SK-N-SH treated with all-trans-retinoic acid at 6 μM for 48 hours (cell line): ENCODE measurements around the gene NFU1.

Experiments used
- ATAC-seq: fragments of 200-7000 bp; cut with Tn5 transposase; 3 replicates; pipeline ENCODE4 v1.9.1; 2020; ENCODE audit warnings: mild to moderate bottlenecking, moderate library complexity
- ARNTL ChIP-seq: fragments of 450-650 bp; formaldehyde crosslinking; IDR thresholded peaks from 2 replicates; pipeline ENCODE4 v1.5.0; 2020; ENCODE audit warnings: low read depth, mild to moderate bottlenecking, moderate library complexity, borderline replicate concordance
- BACH2 ChIP-seq: fragments of 250-450 bp; sonication (Bioruptor Pico); IDR thresholded peaks from 2 replicates; pipeline ENCODE4 v1.9.0; 2021; ENCODE audit warnings: mild to moderate bottlenecking, borderline replicate concordance
- CSDC2 ChIP-seq: fragments of 250-450 bp; sonication (Bioruptor Pico); IDR thresholded peaks from 2 replicates; pipeline ENCODE4 v1.5.0; 2020; ENCODE audit warnings: mild to moderate bottlenecking, moderate library complexity
- ESRRG ChIP-seq: fragments of 250-450 bp; sonication (Bioruptor Pico); IDR thresholded peaks from 2 replicates; pipeline ENCODE4 v1.6.1; 2021; ENCODE audit warnings: mild to moderate bottlenecking
- GLIS3 ChIP-seq: fragments of 250-450 bp; sonication (Bioruptor Pico); IDR thresholded peaks from 2 replicates; pipeline ENCODE4 v1.5.0; 2020; ENCODE audit warnings: mild to moderate bottlenecking, moderate library complexity
- ISL1 ChIP-seq: fragments of 250-450 bp; sonication (Bioruptor Pico); IDR thresholded peaks from 2 replicates; pipeline ENCODE4 v2.1.2; 2022; ENCODE audit warnings: mild to moderate bottlenecking, moderate library complexity
- OSR1 ChIP-seq: fragments of 250-450 bp; sonication (Bioruptor Pico); IDR thresholded peaks from 2 replicates; pipeline ENCODE4 v1.8.0; 2022; ENCODE audit warnings: moderate library complexity, mild to moderate bottlenecking, inconsistent platforms
- PATZ1 ChIP-seq: fragments of 250-450 bp; sonication (Bioruptor Pico); IDR thresholded peaks from 2 replicates; pipeline ENCODE4 v1.8.0; 2020; ENCODE audit warnings: mild to moderate bottlenecking, moderate library complexity, borderline replicate concordance
- POU6F1 ChIP-seq: fragments of 250-450 bp; sonication (Bioruptor Pico); IDR thresholded peaks from 2 replicates; pipeline ENCODE4 v1.8.0; 2021; ENCODE audit warnings: low read depth, mild to moderate bottlenecking, moderate library complexity, borderline replicate concordance
- PPARA ChIP-seq: fragments of 250-450 bp; sonication (Bioruptor Pico); IDR thresholded peaks from 2 replicates; pipeline ENCODE4 v1.5.0; 2020; ENCODE audit warnings: mild to moderate bottlenecking, borderline replicate concordance
- RARB ChIP-seq: fragments of 250-450 bp; sonication (Bioruptor Pico); IDR thresholded peaks from 2 replicates; pipeline ENCODE4 v1.8.0; 2021; ENCODE audit warnings: mild to moderate bottlenecking, moderate library complexity
- SNAI2 ChIP-seq: fragments of 250-450 bp; sonication (Bioruptor Pico); IDR thresholded peaks from 2 replicates; pipeline ENCODE4 v1.5.0; 2020; ENCODE audit warnings: mild to moderate bottlenecking, moderate library complexity
- TOX ChIP-seq: fragments of 250-450 bp; sonication (Bioruptor Pico); IDR thresholded peaks from 2 replicates; pipeline ENCODE4 v1.8.0; 2021; ENCODE audit warnings: mild to moderate bottlenecking, moderate library complexity, borderline replicate concordance
- ZC3H10 ChIP-seq: fragments of 250-450 bp; sonication (Bioruptor Pico); IDR thresholded peaks from 2 replicates; pipeline ENCODE4 v1.5.1; 2021; ENCODE audit warnings: mild to moderate bottlenecking, moderate library complexity
- ZFP3 ChIP-seq: fragments of 250-450 bp; sonication (Bioruptor Pico); IDR thresholded peaks from 2 replicates; pipeline ENCODE4 v1.5.0; 2020; ENCODE audit warnings: mild to moderate bottlenecking, moderate library complexity
- ZFP30 ChIP-seq: fragments of 450-650 bp; formaldehyde crosslinking; IDR thresholded peaks from 2 replicates; pipeline ENCODE4 v1.5.0; 2022; ENCODE audit warnings: mild to moderate bottlenecking, moderate library complexity
- ZNF565 ChIP-seq: fragments of 450-650 bp; formaldehyde crosslinking; conservative IDR thresholded peaks from 2 replicates; pipeline ENCODE4 v1.5.0; 2020; ENCODE audit warnings: low read depth, mild to moderate bottlenecking, moderate library complexity
- ZNF70 ChIP-seq: fragments of 450-650 bp; formaldehyde crosslinking; IDR thresholded peaks from 2 replicates; pipeline ENCODE4 v1.5.0; 2020; ENCODE audit warnings: mild to moderate bottlenecking, moderate library complexity
- ZNF8 ChIP-seq: fragments of 450-650 bp; formaldehyde crosslinking; IDR thresholded peaks from 2 replicates; pipeline ENCODE4 v1.5.0; 2020; ENCODE audit warnings: mild to moderate bottlenecking, moderate library complexity
- TF ChIP-seq, protein P1 (sequence below): fragments of 250-450 bp; sonication (Bioruptor Pico); IDR thresholded peaks from 2 replicates; pipeline ENCODE4 v1.5.1; 2021; ENCODE audit warnings: mild to moderate bottlenecking, moderate library complexity
- TF ChIP-seq, protein P2 (sequence below): fragments of 250-450 bp; sonication (Bioruptor Pico); IDR thresholded peaks from 2 replicates; pipeline ENCODE4 v1.5.0; 2020; ENCODE audit warnings: mild to moderate bottlenecking, moderate library complexity

NFU1 gene

DNA sequence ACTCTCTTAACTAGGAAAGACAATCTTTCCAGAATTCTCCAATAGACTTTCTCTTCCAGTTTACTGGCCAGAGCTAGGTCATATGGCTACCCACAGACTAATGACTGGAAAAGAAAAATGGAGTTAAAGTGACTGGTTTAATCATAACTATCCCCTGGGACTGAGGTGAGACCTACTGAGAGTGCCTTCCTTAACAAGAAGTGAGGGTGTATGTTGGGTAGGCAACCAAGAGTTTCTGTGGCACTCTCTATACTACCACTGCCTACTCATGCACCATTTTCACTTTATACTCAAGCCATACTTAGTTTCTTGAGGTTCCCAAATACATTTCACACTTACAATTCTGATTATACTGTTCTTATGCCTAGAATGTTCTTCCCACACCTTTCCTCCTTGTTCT lies 43.3 kb downstream of the NFU1 start (continued):
- no peak for TF ChIP-seq PATZ1
- no peak for TF ChIP-seq CSDC2 (CRISPR knock-in tag)

- TF ChIP-seq, protein P1, sequence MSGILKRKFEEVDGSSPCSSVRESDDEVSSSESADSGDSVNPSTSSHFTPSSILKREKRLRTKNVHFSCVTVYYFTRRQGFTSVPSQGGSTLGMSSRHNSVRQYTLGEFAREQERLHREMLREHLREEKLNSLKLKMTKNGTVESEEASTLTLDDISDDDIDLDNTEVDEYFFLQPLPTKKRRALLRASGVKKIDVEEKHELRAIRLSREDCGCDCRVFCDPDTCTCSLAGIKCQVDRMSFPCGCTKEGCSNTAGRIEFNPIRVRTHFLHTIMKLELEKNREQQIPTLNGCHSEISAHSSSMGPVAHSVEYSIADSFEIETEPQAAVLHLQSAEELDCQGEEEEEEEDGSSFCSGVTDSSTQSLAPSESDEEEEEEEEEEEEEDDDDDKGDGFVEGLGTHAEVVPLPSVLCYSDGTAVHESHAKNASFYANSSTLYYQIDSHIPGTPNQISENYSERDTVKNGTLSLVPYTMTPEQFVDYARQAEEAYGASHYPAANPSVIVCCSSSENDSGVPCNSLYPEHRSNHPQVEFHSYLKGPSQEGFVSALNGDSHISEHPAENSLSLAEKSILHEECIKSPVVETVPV (CRISPR knock-in tag): no peak
- TF ChIP-seq ZC3H10 (CRISPR knock-in tag) (no peak), SNAI2 (CRISPR knock-in tag) (no peak), BACH2 (no peak), ZFP30 (CRISPR knock-in tag) (no peak), ESRRG (CRISPR knock-in tag) (no peak), TOX (CRISPR knock-in tag) (no peak), PATZ1 (no peak), CSDC2 (CRISPR knock-in tag) (no peak), ZFP3 (CRISPR knock-in tag) (no peak)
- TF ChIP-seq, all 23 proteins: peak for 0
- no peak for ATAC-seq
Measured at GRCh38 chr2:69390471-69390870, 46.8 kb downstream of the NFU1 start.

DNA sequence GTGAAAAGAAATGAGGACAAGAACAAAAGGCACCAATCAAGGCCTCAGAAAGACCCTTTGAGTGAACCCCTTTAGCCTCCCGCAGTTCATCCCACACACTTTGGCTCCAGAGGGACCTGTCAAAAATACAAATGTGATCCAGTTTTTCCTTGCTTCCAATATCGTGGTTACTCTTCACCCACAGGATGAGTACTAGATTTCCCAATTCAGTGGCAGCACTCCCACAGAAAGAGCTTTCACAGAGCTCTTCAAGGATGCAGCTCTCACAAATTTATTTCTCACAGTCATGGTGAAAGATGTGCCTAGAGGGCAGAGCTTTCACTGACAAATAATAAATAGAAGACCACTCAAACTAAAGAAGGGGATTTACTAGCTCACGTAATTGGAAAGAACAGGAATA lies 47.2 kb downstream of the NFU1 start:
- TF ChIP-seq OSR1 (CRISPR knock-in tag) (no peak), ZNF8 (CRISPR knock-in tag) (no peak), ZFP30 (CRISPR knock-in tag) (no peak), ZNF70 (CRISPR knock-in tag) (no peak), PPARA (CRISPR knock-in tag) (no peak), ARNTL (CRISPR knock-in tag) (no peak), ESRRG (CRISPR knock-in tag) (no peak), TOX (CRISPR knock-in tag) (no peak)
- TF ChIP-seq, protein P1 (CRISPR knock-in tag): no peak
- TF ChIP-seq, protein P2, sequence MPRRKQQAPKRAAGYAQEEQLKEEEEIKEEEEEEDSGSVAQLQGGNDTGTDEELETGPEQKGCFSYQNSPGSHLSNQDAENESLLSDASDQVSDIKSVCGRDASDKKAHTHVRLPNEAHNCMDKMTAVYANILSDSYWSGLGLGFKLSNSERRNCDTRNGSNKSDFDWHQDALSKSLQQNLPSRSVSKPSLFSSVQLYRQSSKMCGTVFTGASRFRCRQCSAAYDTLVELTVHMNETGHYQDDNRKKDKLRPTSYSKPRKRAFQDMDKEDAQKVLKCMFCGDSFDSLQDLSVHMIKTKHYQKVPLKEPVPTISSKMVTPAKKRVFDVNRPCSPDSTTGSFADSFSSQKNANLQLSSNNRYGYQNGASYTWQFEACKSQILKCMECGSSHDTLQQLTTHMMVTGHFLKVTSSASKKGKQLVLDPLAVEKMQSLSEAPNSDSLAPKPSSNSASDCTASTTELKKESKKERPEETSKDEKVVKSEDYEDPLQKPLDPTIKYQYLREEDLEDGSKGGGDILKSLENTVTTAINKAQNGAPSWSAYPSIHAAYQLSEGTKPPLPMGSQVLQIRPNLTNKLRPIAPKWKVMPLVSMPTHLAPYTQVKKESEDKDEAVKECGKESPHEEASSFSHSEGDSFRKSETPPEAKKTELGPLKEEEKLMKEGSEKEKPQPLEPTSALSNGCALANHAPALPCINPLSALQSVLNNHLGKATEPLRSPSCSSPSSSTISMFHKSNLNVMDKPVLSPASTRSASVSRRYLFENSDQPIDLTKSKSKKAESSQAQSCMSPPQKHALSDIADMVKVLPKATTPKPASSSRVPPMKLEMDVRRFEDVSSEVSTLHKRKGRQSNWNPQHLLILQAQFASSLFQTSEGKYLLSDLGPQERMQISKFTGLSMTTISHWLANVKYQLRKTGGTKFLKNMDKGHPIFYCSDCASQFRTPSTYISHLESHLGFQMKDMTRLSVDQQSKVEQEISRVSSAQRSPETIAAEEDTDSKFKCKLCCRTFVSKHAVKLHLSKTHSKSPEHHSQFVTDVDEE (CRISPR knock-in tag): no peak
- no peak for ATAC-seq

DNA sequence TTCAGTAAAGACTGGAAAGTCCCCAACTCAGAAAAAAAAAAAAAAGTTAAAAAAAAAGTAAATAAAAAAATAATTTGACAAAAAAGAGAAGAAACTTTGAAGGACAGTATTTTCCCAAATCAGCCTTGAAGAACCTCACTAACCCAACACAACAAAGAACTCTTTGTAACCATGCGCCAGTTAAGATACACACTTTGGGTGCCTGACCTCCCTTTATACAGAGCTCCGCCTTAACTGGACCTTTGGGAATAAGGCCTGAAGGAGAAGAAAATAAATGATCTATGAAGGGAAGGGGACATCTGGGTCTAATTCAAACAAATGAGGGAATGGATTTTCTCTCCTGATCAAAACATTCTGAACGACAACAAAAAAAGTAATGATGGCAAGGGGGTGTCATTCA lies 48.0 kb downstream of the NFU1 start:
- no peak for TF ChIP-seq PATZ1
- no peak for TF ChIP-seq OSR1 (CRISPR knock-in tag)
- no peak for TF ChIP-seq ZNF8 (CRISPR knock-in tag)
- TF ChIP-seq POU6F1 (CRISPR knock-in tag): no peak
- TF ChIP-seq ZFP30 (CRISPR knock-in tag): no peak
- no peak for TF ChIP-seq BACH2
- no peak for TF ChIP-seq ESRRG (CRISPR knock-in tag)
- TF ChIP-seq GLIS3: no peak
- TF ChIP-seq ZNF565 (CRISPR knock-in tag): no peak
- TF ChIP-seq PPARA (CRISPR knock-in tag): no peak
- TF ChIP-seq ARNTL (CRISPR knock-in tag): no peak
- TF ChIP-seq RARB (CRISPR knock-in tag): no peak
- TF ChIP-seq, protein P1 (CRISPR knock-in tag): no peak
- TF ChIP-seq ZNF70 (CRISPR knock-in tag): no peak
- no peak for TF ChIP-seq ISL1 (CRISPR knock-in tag)
- no peak for ATAC-seq
